PC-3 (cell line): ENCODE results near the gene MYORG.

Experiments used
- EZH2 ChIP-seq: fragments of 300-600 bp; sonication (generic); IDR thresholded peaks from one replicate; pipeline ENCODE4 v1.6.1; 2017; ENCODE audit warnings: antibody characterized with exemption, mild to moderate bottlenecking, low read length; ENCODE audit not compliant: unreplicated experiment
- EZH2phosphoT487 ChIP-seq: fragments of 300-600 bp; sonication (generic); IDR thresholded peaks from 2 replicates; pipeline ENCODE4 v1.6.1; 2018; ENCODE audit warnings: mild to moderate bottlenecking, antibody characterized with exemption, low read length, borderline replicate concordance
- TF ChIP-seq, protein P1 (sequence below): fragments of 300-600 bp; sonication (generic); conservative IDR thresholded peaks from 2 replicates; pipeline ENCODE4 v1.5.1; 2017; ENCODE audit warnings: antibody characterized with exemption, low read depth, mild to moderate bottlenecking, low read length

GRCh38 chr9:34331196-34331595, 45.5 kb downstream of the MYORG start:
- TF ChIP-seq, protein P1, sequence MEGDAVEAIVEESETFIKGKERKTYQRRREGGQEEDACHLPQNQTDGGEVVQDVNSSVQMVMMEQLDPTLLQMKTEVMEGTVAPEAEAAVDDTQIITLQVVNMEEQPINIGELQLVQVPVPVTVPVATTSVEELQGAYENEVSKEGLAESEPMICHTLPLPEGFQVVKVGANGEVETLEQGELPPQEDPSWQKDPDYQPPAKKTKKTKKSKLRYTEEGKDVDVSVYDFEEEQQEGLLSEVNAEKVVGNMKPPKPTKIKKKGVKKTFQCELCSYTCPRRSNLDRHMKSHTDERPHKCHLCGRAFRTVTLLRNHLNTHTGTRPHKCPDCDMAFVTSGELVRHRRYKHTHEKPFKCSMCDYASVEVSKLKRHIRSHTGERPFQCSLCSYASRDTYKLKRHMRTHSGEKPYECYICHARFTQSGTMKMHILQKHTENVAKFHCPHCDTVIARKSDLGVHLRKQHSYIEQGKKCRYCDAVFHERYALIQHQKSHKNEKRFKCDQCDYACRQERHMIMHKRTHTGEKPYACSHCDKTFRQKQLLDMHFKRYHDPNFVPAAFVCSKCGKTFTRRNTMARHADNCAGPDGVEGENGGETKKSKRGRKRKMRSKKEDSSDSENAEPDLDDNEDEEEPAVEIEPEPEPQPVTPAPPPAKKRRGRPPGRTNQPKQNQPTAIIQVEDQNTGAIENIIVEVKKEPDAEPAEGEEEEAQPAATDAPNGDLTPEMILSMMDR, result no peak
- TF ChIP-seq EZH2 (no peak), EZH2phosphoT487 (no peak)
